Chondrocyte (in vitro differentiated cells): ENCODE results near the gene COL2A1. TPM values are rescaled to one million over a fixed set of nuclear protein-coding genes. Genes with fewer than 3 reads are reported as not detected.

Experiments
- DNase-seq: peaks from one replicate; pipeline ENCODE4 v3.0.0; 2021; ENCODE audit warnings: mixed read lengths, low spot score
- H3K27ac Mint-ChIP-seq: one replicate; pipeline ENCODE4 v1.8.0; 2021; ENCODE audit warnings: mild to moderate bottlenecking, moderate library complexity, mixed read lengths; ENCODE audit not compliant: unreplicated experiment
- H3K27me3 Mint-ChIP-seq: 2 replicates; pipeline ENCODE4 v1.8.0; 2021; ENCODE audit warnings: low read depth, mixed read lengths
- H3K36me3 Mint-ChIP-seq: 2 replicates; pipeline ENCODE4 v1.8.0; 2021; ENCODE audit warnings: low read depth, mixed read lengths
- H3K4me1 Mint-ChIP-seq: 2 replicates; pipeline ENCODE4 v1.8.0; 2021; ENCODE audit warnings: low read depth, mild to moderate bottlenecking, mixed read lengths
- H3K4me3 Mint-ChIP-seq: one replicate; pipeline ENCODE4 v1.8.0; 2021; ENCODE audit warnings: mild to moderate bottlenecking, moderate library complexity, mixed read lengths; ENCODE audit not compliant: unreplicated experiment
- H3K9me3 Mint-ChIP-seq: 2 replicates; pipeline ENCODE4 v1.8.0; 2021; ENCODE audit warnings: low read depth, mixed read lengths
- total RNA-seq: library from RNA; stranded (reverse); gene quantifications from 3 replicates; pipeline ENCODE4 v1.2.1, GENCODE V29; 2021
- TF ChIP-seq, protein P1 (sequence below): fragments of 200-600 bp; sonication (generic); IDR thresholded peaks from 2 replicates; pipeline ENCODE4 v1.5.0; 2021; ENCODE audit warnings: antibody characterized with exemption, mild to moderate bottlenecking, moderate library complexity

The COL2A1 gene
- total RNA-seq, 1 donor from 2014 or later = 35.6 TPM

DNA sequence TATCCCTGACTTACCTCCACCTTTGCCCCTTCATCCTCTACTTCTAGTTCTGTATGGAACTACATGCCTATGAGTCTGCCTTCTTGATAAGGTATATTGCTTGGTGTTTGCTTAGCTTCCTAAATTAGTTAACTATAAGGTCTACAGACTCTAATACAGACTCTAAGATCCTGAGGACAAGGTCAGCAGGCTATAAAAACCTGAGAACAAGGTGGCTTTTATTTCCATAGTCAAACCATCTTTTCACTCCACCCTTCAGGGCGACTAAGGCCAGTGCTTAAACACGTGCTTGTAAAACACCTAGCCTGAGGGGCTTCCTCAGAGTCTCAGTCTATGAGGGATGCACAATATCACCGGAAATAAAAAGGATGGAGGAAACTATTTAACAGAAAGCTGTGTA is 36.1 kb upstream of the COL2A1 start:
- Mint-ChIP-seq H3K9me3 (no peaks in the 10 kb centered on the region), H3K4me3 (no peak overlapping the region), H3K36me3 (peaks cover 7% of the 10 kb centered on the region)

DNA sequence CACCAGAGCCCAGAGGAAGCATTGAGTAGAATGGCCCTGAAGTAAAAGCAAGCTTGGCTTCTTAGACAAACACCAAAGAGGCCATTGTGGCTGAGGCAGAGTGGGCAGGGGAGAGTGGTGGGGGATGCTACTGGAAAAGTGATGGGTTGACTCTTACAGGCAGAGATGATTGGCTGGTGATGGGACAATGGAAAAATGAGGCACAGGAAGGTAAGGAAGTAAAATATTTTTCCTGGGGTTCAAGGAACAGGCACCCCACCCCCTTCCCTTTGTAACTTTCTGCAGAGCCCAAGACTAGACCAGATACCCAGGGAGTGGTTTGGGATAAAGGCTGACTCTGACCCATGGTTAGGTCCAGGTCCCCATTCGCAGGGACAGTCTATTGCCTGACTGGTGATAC is 34.9 kb upstream of the COL2A1 start:
- H3K4me1 Mint-ChIP-seq = peaks cover 15% of the 10 kb centered on the region

More for the DNA sequence above, 36.1 kb upstream of the COL2A1 start:
- Mint-ChIP-seq H3K27me3 (no peaks in the 10 kb centered on the region), H3K4me1 (peaks cover 15% of the 10 kb centered on the region), H3K27ac (no peak overlapping the region)
- TF ChIP-seq, protein P1, sequence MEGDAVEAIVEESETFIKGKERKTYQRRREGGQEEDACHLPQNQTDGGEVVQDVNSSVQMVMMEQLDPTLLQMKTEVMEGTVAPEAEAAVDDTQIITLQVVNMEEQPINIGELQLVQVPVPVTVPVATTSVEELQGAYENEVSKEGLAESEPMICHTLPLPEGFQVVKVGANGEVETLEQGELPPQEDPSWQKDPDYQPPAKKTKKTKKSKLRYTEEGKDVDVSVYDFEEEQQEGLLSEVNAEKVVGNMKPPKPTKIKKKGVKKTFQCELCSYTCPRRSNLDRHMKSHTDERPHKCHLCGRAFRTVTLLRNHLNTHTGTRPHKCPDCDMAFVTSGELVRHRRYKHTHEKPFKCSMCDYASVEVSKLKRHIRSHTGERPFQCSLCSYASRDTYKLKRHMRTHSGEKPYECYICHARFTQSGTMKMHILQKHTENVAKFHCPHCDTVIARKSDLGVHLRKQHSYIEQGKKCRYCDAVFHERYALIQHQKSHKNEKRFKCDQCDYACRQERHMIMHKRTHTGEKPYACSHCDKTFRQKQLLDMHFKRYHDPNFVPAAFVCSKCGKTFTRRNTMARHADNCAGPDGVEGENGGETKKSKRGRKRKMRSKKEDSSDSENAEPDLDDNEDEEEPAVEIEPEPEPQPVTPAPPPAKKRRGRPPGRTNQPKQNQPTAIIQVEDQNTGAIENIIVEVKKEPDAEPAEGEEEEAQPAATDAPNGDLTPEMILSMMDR = no peak
- DNase-seq = no peak

DNA sequence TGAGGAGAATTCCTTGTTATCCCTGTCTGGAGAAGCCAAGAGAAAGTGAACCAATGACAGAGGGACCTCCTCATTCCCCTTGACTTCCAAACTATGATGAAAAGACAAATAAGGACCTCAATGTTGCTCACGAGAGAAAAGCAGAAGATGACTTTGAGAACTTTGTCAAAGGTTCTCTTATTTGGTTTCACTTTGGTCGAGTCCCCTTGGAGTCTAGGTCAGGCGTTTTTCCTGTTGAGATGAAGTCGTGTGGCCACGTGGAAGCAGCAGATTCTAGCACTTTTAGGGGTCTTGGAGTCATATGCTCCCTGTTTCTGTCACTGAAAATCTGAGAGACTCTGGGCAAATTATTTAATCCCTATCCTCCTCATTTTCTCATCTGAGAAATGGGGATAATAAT is 33.8 kb upstream of the COL2A1 start:
- no peaks in the 10 kb centered on the region for H3K36me3 Mint-ChIP-seq
- DNase-seq = no peak
- no peaks in the 10 kb centered on the region for H3K27me3 Mint-ChIP-seq

More for the DNA sequence above, 34.9 kb upstream of the COL2A1 start:
- H3K27me3 Mint-ChIP-seq = no peaks in the 10 kb centered on the region
- no peak overlapping the region for H3K27ac Mint-ChIP-seq
- H3K9me3 Mint-ChIP-seq = no peaks in the 10 kb centered on the region
- DNase-seq = no peak
- no peak overlapping the region for H3K4me3 Mint-ChIP-seq
- peaks cover 3% of the 10 kb centered on the region for H3K36me3 Mint-ChIP-seq
- TF ChIP-seq, protein P1 = no peak

DNA sequence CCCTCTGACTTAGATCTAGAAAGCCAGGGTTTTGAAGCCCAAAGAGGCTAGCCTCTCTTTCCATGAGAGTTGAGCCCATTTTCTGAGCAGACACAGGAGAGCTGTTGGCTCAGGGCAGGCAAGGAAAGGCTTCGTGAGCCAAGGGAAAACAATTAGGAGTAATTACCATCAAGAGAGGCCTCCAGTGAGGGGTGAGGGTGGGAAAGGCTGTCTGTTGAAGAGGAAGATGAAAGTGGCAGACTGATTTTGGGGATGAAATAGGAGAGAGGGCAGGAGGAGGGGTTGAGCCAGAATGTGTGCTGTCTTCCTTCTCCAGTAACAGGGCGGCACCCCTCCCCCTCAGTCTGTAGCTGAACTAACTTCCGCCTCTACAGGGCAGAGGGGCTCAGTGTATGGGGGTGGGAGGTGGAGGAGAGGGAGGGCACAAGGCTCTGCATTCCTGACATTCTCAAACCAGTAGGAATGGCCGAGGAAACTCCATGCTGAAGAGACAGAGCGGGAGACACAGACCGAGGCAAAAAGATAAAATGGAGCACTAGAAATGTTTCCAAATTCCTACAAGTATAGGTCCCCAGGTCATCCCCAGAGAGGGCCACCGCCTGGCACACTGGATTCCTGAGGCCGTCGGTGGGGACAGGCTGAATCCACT is 33.1 kb upstream of the COL2A1 start:
- TF ChIP-seq, protein P1 = no peak
- Mint-ChIP-seq H3K36me3 (no peaks in the 10 kb centered on the region), H3K27ac (peak overlapping the region; percentile 86), H3K4me3 (peak overlapping the region; percentile 57), H3K4me1 (peaks cover 15% of the 10 kb centered on the region), H3K27me3 (no peaks in the 10 kb centered on the region), H3K9me3 (no peaks in the 10 kb centered on the region)
- DNase-seq = no peak

More for the DNA sequence above, 33.8 kb upstream of the COL2A1 start:
- TF ChIP-seq, protein P1 = no peak
- Mint-ChIP-seq H3K4me1 (peaks cover 15% of the 10 kb centered on the region), H3K4me3 (no peak overlapping the region), H3K9me3 (no peaks in the 10 kb centered on the region), H3K27ac (peak overlapping the region; percentile 86)

DNA sequence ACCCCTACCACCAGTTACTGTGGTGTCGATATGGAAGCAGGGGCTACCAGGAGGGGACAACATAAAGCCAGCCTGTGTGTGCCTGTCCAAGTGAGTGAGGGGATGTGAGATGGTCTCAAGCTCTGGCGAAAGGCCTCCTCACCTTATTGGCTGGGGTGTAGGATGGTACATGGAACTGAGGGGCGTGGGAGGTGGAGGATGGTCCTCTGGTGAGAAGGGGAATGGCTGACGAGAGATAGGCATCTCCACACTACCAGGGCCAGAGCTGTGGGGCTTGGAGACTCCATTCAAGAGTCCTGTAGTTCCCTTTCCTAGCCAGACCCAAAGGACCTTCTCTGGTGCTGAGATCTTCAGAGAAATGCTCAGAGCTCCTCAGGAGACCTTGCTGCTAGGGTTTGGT is 32.5 kb upstream of the COL2A1 start:
- H3K4me1 Mint-ChIP-seq = peaks cover 15% of the 10 kb centered on the region
- H3K27ac Mint-ChIP-seq = peak overlapping the region; percentile 86
- H3K9me3 Mint-ChIP-seq = no peaks in the 10 kb centered on the region
- H3K36me3 Mint-ChIP-seq = no peaks in the 10 kb centered on the region
- no peaks in the 10 kb centered on the region for H3K27me3 Mint-ChIP-seq
- DNase-seq = no peak
- H3K4me3 Mint-ChIP-seq = no peak overlapping the region
- TF ChIP-seq, protein P1 = no peak
